GM10248 (cell line): ENCODE results near the gene ASAH2.
"Not testable (repeated sequence)": the region's sequence is repeated elsewhere in the genome, so short reads cannot be mapped to it uniquely, and the experiment has no call there.

Experiments used
- CTCF ChIA-PET: fragments of 300-600 bp; sonication (Branson Sonifier 250); formaldehyde crosslinking; extraction: SDS; loops from one replicate; lab custom pipeline; 2021; ENCODE audit warnings: antibody characterized with exemption; lab: Yijun Ruan, JAX
- POLR2A ChIA-PET: fragments of 350-650 bp; sonication (Branson Sonifier 250); formaldehyde crosslinking; extraction: SDS; loops from one replicate; lab custom pipeline; 2020; ENCODE audit warnings: antibody characterized with exemption; lab: Yijun Ruan, JAX
- DNase-seq: peaks from one replicate; pipeline ENCODE4 v3.0.0; 2012; ENCODE audit errors: extremely low spot score
- CTCF ChIP-seq: IDR thresholded peaks from 2 replicates; pipeline ENCODE4 v1.5.1; 2012; ENCODE audit warnings: mild to moderate bottlenecking, low read depth; ENCODE audit errors: extremely low read depth, missing control alignments, control extremely low read depth

ASAH2 gene

GRCh38 chr10:50280049-50280841 lies 28.9 kb upstream of the ASAH2 start:
- no peak for TF ChIP-seq CTCF
- ChIA-PET POLR2A (no interaction called here), CTCF (interaction anchor here (1.1 kb wide), 1 partner anchor 12 kb away, joined by 3 read pairs; no protein-coding TSS in a partner anchor)
- no peak for DNase-seq

- POLR2A ChIA-PET: no interaction called here
- TF ChIP-seq CTCF: no peak
- CTCF ChIA-PET: interaction anchor here (1.1 kb wide), 1 partner anchor 13 kb away, joined by 3 read pairs; no protein-coding TSS in a partner anchor
- no peak for DNase-seq
Measured at GRCh38 chr10:50279489-50279888, 28.2 kb upstream of the ASAH2 start.

- ChIA-PET POLR2A (no interaction called here), CTCF (interaction anchor here (0.6 to 3.8 kb wide), 37 partner anchors 9 to 686 kb away, joined by 3 to 56 read pairs (median 5); partner anchors contain the start of gene ASAH2)
- peak; percentile 86 for TF ChIP-seq CTCF
- DNase-seq: peak; percentile 23
Measured at GRCh38 chr10:50275650-50276235, 24.4 kb upstream of the ASAH2 start.

GRCh38 chr10:50272531-50272930 lies 21.2 kb upstream of the ASAH2 start:
- no peak for TF ChIP-seq CTCF
- no peak for DNase-seq
- CTCF ChIA-PET: interaction anchor here (0.6 kb wide), 1 partner anchor 14 kb away, joined by 3 read pairs; no protein-coding TSS in a partner anchor
- POLR2A ChIA-PET: no interaction called here

GRCh38 chr10:50271564-50272250 lies 20.4 kb upstream of the ASAH2 start:
- ChIA-PET POLR2A (no interaction called here), CTCF (interaction anchor here (1.2 kb wide), 1 partner anchor 29 kb away, joined by 3 read pairs; no protein-coding TSS in a partner anchor)
- DNase-seq: no peak
- TF ChIP-seq CTCF: peak; percentile 14

- DNase-seq, POLR2A ChIA-PET: not testable (repeated sequence)
- CTCF ChIA-PET: interaction anchor here (1.1 kb wide), 1 partner anchor 10 kb away, joined by 3 read pairs; no protein-coding TSS in a partner anchor
Measured at GRCh38 chr10:50267877-50268276, 16.6 kb upstream of the ASAH2 start.

- CTCF ChIA-PET: interaction anchor here (4.6 to 7.0 kb wide), 2 partner anchors 13 to 39 kb away, joined by 13 to 56 read pairs; no protein-coding TSS in a partner anchor
- POLR2A ChIA-PET, DNase-seq: not testable (repeated sequence)
Measured at GRCh38 chr10:50262625-50263024, 11.3 kb upstream of the ASAH2 start.
